MM.1S (cell line): Measurements from ENCODE around the gene FOXK1.
"Not testable (repeated sequence)": the region's sequence is repeated elsewhere in the genome, so short reads cannot be mapped to it uniquely, and the experiment has no call there.

Source experiments
- DNase-seq: peaks from one replicate; pipeline ENCODE4 v3.0.0-alpha.2; 2015
- H2AFZ ChIP-seq: fragments of 300-600 bp; sonication (generic); 2 replicates; pipeline ENCODE4 v1.6.0; 2016; ENCODE audit warnings: antibody characterized with exemption, low read length
- H3F3A ChIP-seq: fragments of 300-600 bp; sonication (generic); 2 replicates; pipeline ENCODE4 v1.6.1; 2016; ENCODE audit warnings: mild to moderate bottlenecking, antibody characterized with exemption, low read length, moderate library complexity, mixed read lengths; ENCODE audit not compliant: insufficient read depth
- H3K27ac ChIP-seq: fragments of 300-600 bp; sonication (generic); 2 replicates; pipeline ENCODE4 v1.5.1; 2016; ENCODE audit warnings: mild to moderate bottlenecking, low read length
- H3K27me3 ChIP-seq: fragments of 300-600 bp; sonication (generic); replicated peaks from 2 replicates; pipeline ENCODE4 v1.6.0; 2016; ENCODE audit warnings: low read length; ENCODE audit not compliant: insufficient read depth
- H3K36me3 ChIP-seq: fragments of 300-600 bp; sonication (generic); replicated peaks from 2 replicates; pipeline ENCODE4 v1.6.1; 2016; ENCODE audit warnings: mild to moderate bottlenecking, low read length, mixed read lengths; ENCODE audit not compliant: insufficient read depth
- H3K4me1 ChIP-seq: fragments of 300-600 bp; sonication (generic); 2 replicates; pipeline ENCODE4 v1.6.1; 2016; ENCODE audit warnings: low read length, mixed read lengths
- H3K4me2 ChIP-seq: fragments of 300-600 bp; sonication (generic); 2 replicates; pipeline ENCODE4 v1.6.0; 2016; ENCODE audit warnings: low read depth, low read length
- H3K4me3 ChIP-seq: fragments of 300-600 bp; sonication (generic); 2 replicates; pipeline ENCODE4 v1.5.1; 2016; ENCODE audit warnings: low read length, mixed read lengths
- H3K79me2 ChIP-seq: fragments of 300-600 bp; sonication (generic); 2 replicates; pipeline ENCODE4 v1.6.1; 2016; ENCODE audit warnings: mixed run types, low read length, mixed read lengths
- H3K9ac ChIP-seq: fragments of 300-600 bp; sonication (generic); 2 replicates; pipeline ENCODE4 v1.6.1; 2016; ENCODE audit warnings: low read length, mixed read lengths
- H3K9me2 ChIP-seq: fragments of 300-600 bp; sonication (generic); replicated peaks from 2 replicates; pipeline ENCODE4 v1.6.1; 2016; ENCODE audit warnings: mild to moderate bottlenecking, low read length, mixed read lengths; ENCODE audit not compliant: insufficient read depth
- H3K9me3 ChIP-seq: fragments of 300-600 bp; sonication (generic); replicated peaks from 2 replicates; pipeline ENCODE4 v1.6.1; 2016; ENCODE audit warnings: mild to moderate bottlenecking, low read length, mixed read lengths; ENCODE audit not compliant: insufficient read depth
- H4K20me1 ChIP-seq: fragments of 300-600 bp; sonication (generic); 2 replicates; pipeline ENCODE4 v1.6.1; 2016; ENCODE audit warnings: mild to moderate bottlenecking, low read length, moderate library complexity, mixed read lengths; ENCODE audit not compliant: insufficient read depth
- CTCF ChIP-seq: fragments of 300-600 bp; sonication (generic); IDR thresholded peaks from 2 replicates; pipeline ENCODE4 v1.5.1; 2016; ENCODE audit warnings: antibody characterized with exemption, low read length, mixed read lengths
- EZH2 ChIP-seq: fragments of 300-600 bp; sonication (generic); optimal IDR thresholded peaks from 2 replicates; pipeline ENCODE3; 2017; ENCODE audit warnings: low read depth, mild to moderate bottlenecking, antibody characterized with exemption, low read length, mixed read lengths
- EZH2phosphoT487 ChIP-seq: fragments of 300-600 bp; sonication (generic); IDR thresholded peaks from 2 replicates; pipeline ENCODE4 v1.6.1; 2018; ENCODE audit warnings: antibody characterized with exemption, low read length

FOXK1 gene

GRCh38 chr7:4690953-4691856 is 9.1 kb downstream of the FOXK1 start:
- no peak overlapping the region for H3K27ac ChIP-seq
- no peaks in the 10 kb centered on the region for H3K36me3 ChIP-seq
- DNase-seq, result no peak
- no peaks in the 10 kb centered on the region for H3K9me2 ChIP-seq
- no peak overlapping the region for H2AFZ ChIP-seq
- TF ChIP-seq EZH2 (no peak), EZH2phosphoT487 (no peak), CTCF (no peak)
- H3K4me2 ChIP-seq, result no peak overlapping the region
- H3F3A ChIP-seq, result no peaks in the 10 kb centered on the region
- H3K9me3 ChIP-seq, result no peaks in the 10 kb centered on the region
- H3K4me1 ChIP-seq, result no peaks in the 10 kb centered on the region
- peaks cover 99% of the 10 kb centered on the region for H3K79me2 ChIP-seq
- H3K4me3 ChIP-seq, result no peak overlapping the region
- no peaks in the 10 kb centered on the region; the same call in 1 of the 2 replicates for H4K20me1 ChIP-seq
- H3K9ac ChIP-seq, result no peak overlapping the region
- no peaks in the 10 kb centered on the region for H3K27me3 ChIP-seq

GRCh38 chr7:4692055-4692454 is 10.0 kb downstream of the FOXK1 start:
- TF ChIP-seq EZH2, result no peak
- TF ChIP-seq EZH2phosphoT487, result no peak
- TF ChIP-seq CTCF, result no peak
- Histone ChIP-seq H3K36me3 (no peaks in the 10 kb centered on the region), H3K9ac (no peak overlapping the region), H3K79me2 (peaks cover 98% of the 10 kb centered on the region), H3K9me2 (no peaks in the 10 kb centered on the region), H3K27ac (no peak overlapping the region), H3F3A (no peaks in the 10 kb centered on the region), H3K27me3 (no peaks in the 10 kb centered on the region), H2AFZ (no peak overlapping the region), H3K4me1 (no peaks in the 10 kb centered on the region), H3K9me3 (no peaks in the 10 kb centered on the region), H4K20me1 (no peaks in the 10 kb centered on the region; the same call in 1 of the 2 replicates), H3K4me2 (no peak overlapping the region), H3K4me3 (no peak overlapping the region)
- no peak for DNase-seq

- H3F3A ChIP-seq, H3K9ac ChIP-seq, H4K20me1 ChIP-seq, H3K27ac ChIP-seq, H3K4me1 ChIP-seq, H2AFZ ChIP-seq, H3K9me2 ChIP-seq, DNase-seq, H3K9me3 ChIP-seq, H3K4me3 ChIP-seq, H3K36me3 ChIP-seq, H3K27me3 ChIP-seq, H3K4me2 ChIP-seq: not testable (repeated sequence)
- H3K79me2 ChIP-seq, result peaks cover 98% of the 10 kb centered on the region
Measured at GRCh38 chr7:4692622-4693021, 10.5 kb downstream of the FOXK1 start.

- Histone ChIP-seq H3K9me2 (no peaks in the 10 kb centered on the region), H3K9me3 (no peaks in the 10 kb centered on the region), H2AFZ (no peak overlapping the region), H3K9ac (no peak overlapping the region), H3K4me3 (no peak overlapping the region), H3K4me2 (no peak overlapping the region), H3K27me3 (no peaks in the 10 kb centered on the region), H3K79me2 (peaks cover 96% of the 10 kb centered on the region), H3K27ac (no peak overlapping the region), H3F3A (no peaks in the 10 kb centered on the region), H4K20me1 (no peaks in the 10 kb centered on the region; the same call in 1 of the 2 replicates), H3K36me3 (no peaks in the 10 kb centered on the region), H3K4me1 (no peaks in the 10 kb centered on the region)
- no peak for TF ChIP-seq CTCF
- no peak for TF ChIP-seq EZH2phosphoT487
- TF ChIP-seq EZH2, result no peak
- no peak for DNase-seq
Measured at GRCh38 chr7:4693152-4693551, 11.1 kb downstream of the FOXK1 start.
